SK-N-SH treated with all-trans-retinoic acid at 6 μM for 48 hours (cell line): ENCODE data around the gene GLA.

Source experiments
- BACH2 ChIP-seq: fragments of 250-450 bp; sonication (Bioruptor Pico); IDR thresholded peaks from 2 replicates; pipeline ENCODE4 v1.9.0; 2021; ENCODE audit warnings: mild to moderate bottlenecking, borderline replicate concordance
- CSDC2 ChIP-seq: fragments of 250-450 bp; sonication (Bioruptor Pico); IDR thresholded peaks from 2 replicates; pipeline ENCODE4 v1.5.0; 2020; ENCODE audit warnings: mild to moderate bottlenecking, moderate library complexity
- OSR1 ChIP-seq: fragments of 250-450 bp; sonication (Bioruptor Pico); IDR thresholded peaks from 2 replicates; pipeline ENCODE4 v1.8.0; 2022; ENCODE audit warnings: moderate library complexity, mild to moderate bottlenecking, inconsistent platforms
- PPARA ChIP-seq: fragments of 250-450 bp; sonication (Bioruptor Pico); IDR thresholded peaks from 2 replicates; pipeline ENCODE4 v1.5.0; 2020; ENCODE audit warnings: mild to moderate bottlenecking, borderline replicate concordance
- TOX ChIP-seq: fragments of 250-450 bp; sonication (Bioruptor Pico); IDR thresholded peaks from 2 replicates; pipeline ENCODE4 v1.8.0; 2021; ENCODE audit warnings: mild to moderate bottlenecking, moderate library complexity, borderline replicate concordance
- ZFP3 ChIP-seq: fragments of 250-450 bp; sonication (Bioruptor Pico); IDR thresholded peaks from 2 replicates; pipeline ENCODE4 v1.5.0; 2020; ENCODE audit warnings: mild to moderate bottlenecking, moderate library complexity
- ZFP30 ChIP-seq: fragments of 450-650 bp; formaldehyde crosslinking; IDR thresholded peaks from 2 replicates; pipeline ENCODE4 v1.5.0; 2022; ENCODE audit warnings: mild to moderate bottlenecking, moderate library complexity
- ZNF8 ChIP-seq: fragments of 450-650 bp; formaldehyde crosslinking; IDR thresholded peaks from 2 replicates; pipeline ENCODE4 v1.5.0; 2020; ENCODE audit warnings: mild to moderate bottlenecking, moderate library complexity
- TF ChIP-seq, protein P1 (sequence below): fragments of 250-450 bp; sonication (Bioruptor Pico); IDR thresholded peaks from 2 replicates; pipeline ENCODE4 v1.8.0; 2020; ENCODE audit warnings: mild to moderate bottlenecking, moderate library complexity, borderline replicate concordance
- TF ChIP-seq, protein P2 (sequence below): fragments of 250-450 bp; sonication (Bioruptor Pico); IDR thresholded peaks from 2 replicates; pipeline ENCODE4 v1.8.0; 2021; ENCODE audit warnings: low read depth, mild to moderate bottlenecking, moderate library complexity, borderline replicate concordance
- TF ChIP-seq, protein P3 (sequence below): fragments of 250-450 bp; sonication (Bioruptor Pico); IDR thresholded peaks from 2 replicates; pipeline ENCODE4 v1.5.0; 2020; ENCODE audit warnings: mild to moderate bottlenecking, moderate library complexity

DNA sequence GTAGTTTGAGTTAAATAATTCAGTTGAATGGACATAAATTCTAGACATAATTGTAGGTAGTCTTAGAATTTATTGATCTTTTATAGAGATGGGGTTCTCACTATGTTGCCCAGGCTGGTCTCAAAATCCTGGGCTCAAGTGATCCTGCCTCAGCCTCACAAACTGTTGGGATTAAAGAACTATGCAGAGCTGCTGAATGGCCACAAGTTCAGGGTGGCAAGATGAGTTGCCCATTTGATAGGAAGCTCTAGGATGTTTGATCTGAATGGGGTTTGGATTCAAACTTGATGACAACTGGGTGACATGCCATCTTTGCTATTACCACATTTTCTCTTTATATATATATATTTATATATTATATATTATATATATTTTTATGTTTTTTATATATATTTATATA is 13.4 kb downstream of the GLA start:
- TF ChIP-seq ZFP3 (no peak), OSR1 (no peak), ZNF8 (CRISPR knock-in tag) (no peak), TOX (CRISPR knock-in tag) (no peak), CSDC2 (CRISPR knock-in tag) (no peak), ZFP30 (CRISPR knock-in tag) (no peak), BACH2 (CRISPR knock-in tag) (no peak), PPARA (no peak)
- TF ChIP-seq, protein P1, sequence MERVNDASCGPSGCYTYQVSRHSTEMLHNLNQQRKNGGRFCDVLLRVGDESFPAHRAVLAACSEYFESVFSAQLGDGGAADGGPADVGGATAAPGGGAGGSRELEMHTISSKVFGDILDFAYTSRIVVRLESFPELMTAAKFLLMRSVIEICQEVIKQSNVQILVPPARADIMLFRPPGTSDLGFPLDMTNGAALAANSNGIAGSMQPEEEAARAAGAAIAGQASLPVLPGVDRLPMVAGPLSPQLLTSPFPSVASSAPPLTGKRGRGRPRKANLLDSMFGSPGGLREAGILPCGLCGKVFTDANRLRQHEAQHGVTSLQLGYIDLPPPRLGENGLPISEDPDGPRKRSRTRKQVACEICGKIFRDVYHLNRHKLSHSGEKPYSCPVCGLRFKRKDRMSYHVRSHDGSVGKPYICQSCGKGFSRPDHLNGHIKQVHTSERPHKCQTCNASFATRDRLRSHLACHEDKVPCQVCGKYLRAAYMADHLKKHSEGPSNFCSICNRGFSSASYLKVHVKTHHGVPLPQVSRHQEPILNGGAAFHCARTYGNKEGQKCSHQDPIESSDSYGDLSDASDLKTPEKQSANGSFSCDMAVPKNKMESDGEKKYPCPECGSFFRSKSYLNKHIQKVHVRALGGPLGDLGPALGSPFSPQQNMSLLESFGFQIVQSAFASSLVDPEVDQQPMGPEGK (CRISPR knock-in tag) = no peak
- TF ChIP-seq, protein P2, sequence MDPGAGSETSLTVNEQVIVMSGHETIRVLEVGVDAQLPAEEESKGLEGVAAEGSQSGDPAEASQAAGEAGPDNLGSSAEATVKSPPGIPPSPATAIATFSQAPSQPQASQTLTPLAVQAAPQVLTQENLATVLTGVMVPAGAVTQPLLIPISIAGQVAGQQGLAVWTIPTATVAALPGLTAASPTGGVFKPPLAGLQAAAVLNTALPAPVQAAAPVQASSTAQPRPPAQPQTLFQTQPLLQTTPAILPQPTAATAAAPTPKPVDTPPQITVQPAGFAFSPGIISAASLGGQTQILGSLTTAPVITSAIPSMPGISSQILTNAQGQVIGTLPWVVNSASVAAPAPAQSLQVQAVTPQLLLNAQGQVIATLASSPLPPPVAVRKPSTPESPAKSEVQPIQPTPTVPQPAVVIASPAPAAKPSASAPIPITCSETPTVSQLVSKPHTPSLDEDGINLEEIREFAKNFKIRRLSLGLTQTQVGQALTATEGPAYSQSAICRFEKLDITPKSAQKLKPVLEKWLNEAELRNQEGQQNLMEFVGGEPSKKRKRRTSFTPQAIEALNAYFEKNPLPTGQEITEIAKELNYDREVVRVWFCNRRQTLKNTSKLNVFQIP (CRISPR knock-in tag) = no peak
- TF ChIP-seq, protein P3, sequence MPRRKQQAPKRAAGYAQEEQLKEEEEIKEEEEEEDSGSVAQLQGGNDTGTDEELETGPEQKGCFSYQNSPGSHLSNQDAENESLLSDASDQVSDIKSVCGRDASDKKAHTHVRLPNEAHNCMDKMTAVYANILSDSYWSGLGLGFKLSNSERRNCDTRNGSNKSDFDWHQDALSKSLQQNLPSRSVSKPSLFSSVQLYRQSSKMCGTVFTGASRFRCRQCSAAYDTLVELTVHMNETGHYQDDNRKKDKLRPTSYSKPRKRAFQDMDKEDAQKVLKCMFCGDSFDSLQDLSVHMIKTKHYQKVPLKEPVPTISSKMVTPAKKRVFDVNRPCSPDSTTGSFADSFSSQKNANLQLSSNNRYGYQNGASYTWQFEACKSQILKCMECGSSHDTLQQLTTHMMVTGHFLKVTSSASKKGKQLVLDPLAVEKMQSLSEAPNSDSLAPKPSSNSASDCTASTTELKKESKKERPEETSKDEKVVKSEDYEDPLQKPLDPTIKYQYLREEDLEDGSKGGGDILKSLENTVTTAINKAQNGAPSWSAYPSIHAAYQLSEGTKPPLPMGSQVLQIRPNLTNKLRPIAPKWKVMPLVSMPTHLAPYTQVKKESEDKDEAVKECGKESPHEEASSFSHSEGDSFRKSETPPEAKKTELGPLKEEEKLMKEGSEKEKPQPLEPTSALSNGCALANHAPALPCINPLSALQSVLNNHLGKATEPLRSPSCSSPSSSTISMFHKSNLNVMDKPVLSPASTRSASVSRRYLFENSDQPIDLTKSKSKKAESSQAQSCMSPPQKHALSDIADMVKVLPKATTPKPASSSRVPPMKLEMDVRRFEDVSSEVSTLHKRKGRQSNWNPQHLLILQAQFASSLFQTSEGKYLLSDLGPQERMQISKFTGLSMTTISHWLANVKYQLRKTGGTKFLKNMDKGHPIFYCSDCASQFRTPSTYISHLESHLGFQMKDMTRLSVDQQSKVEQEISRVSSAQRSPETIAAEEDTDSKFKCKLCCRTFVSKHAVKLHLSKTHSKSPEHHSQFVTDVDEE = no peak
